AG04449 (cell line): Measurements from ENCODE around the gene UNC79.

ENCODE experiments used
- CTCF ChIA-PET: fragments of 350-600 bp; formaldehyde crosslinking; extraction: SDS; loops from one replicate; lab custom pipeline; 2021; ENCODE audit warnings: antibody characterized with exemption; lab: Yijun Ruan, JAX
- POLR2A ChIA-PET: fragments of 400-600, 350-600 bp; formaldehyde crosslinking; extraction: SDS; loops from one replicate; lab custom pipeline; 2020; ENCODE audit warnings: antibody characterized with exemption, inconsistent platforms; lab: Yijun Ruan, JAX
- DNase-seq: peaks from one replicate; pipeline ENCODE4 v3.0.0-alpha.2; 2010; ENCODE audit warnings: low read depth, low spot score
- H3K4me3 ChIP-seq: 2 replicates; pipeline ENCODE4 v1.5.1; 2011; ENCODE audit warnings: low read depth, mild to moderate bottlenecking, control low read depth, low read length
- CTCF ChIP-seq: IDR thresholded peaks from one replicate; pipeline ENCODE4 v1.5.1; 2011; ENCODE audit warnings: mild to moderate bottlenecking, moderate library complexity, low read length, control low read depth, inconsistent platforms; ENCODE audit not compliant: insufficient read depth; ENCODE audit errors: missing control alignments

The UNC79 gene

DNA sequence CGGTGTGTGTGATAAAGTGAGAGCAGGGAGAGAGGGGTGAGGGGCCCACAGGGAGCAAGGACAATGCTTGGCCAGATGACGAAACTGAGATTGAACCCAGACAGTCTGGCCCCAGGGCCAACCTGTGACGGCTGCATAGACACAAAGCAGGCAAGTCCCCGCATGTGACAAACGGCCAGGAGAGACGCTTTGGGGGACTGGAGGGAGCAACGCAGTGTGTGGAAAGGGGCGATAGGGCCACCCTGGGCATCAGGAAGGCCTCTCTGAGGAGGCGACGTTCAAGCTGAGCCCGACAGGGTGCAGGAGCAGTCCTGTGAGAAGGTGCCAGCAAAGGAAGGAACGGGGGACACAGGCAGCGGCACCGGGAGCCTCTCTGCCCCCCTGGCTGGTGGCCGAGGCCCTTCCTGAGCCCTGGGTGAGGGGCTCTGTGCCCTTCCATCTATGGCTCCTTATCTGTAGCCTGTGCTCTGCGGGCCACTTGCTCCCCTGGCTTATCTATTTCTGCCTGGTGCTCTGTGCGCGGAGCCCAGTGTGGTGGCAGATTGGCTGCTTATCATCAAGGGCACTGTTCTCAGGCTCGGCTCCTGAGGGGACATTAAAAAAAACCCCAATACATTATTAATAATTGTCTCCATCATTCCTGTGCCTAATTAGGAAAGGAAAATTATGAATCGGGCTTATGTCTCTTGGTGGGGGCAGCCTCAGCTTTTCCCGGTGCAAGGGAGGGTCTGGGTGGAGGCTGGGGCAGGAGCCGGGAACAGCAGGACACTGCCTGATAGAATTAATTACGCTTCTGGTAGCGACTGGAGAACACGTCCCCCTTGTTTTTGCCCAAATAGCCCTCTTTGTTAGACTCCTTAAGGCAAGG is 317.7 kb downstream of the UNC79 start:
- ChIA-PET POLR2A (no interaction called here), CTCF (no interaction called here)
- H3K4me3 ChIP-seq: no peak overlapping the region
- TF ChIP-seq CTCF: no peak
- DNase-seq: no peak

DNA sequence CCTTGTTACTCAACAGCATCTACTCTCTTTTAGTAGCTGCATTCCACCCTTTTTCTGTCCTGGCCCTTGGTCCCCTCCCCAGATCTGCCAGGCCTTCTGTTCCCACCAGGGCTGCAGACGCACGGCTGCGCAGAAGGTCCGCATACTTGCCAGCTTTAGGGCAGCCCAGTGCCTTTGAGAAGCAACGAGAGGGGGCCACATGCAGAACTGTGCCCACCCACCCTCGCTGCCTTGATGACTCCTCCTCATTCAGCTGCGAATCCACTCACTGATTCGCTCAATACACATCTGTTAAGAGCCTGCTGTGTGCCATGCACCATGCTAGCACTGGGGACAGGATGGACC is 318.3 kb downstream of the UNC79 start:
- no peak for TF ChIP-seq CTCF
- DNase-seq: no peak
- H3K4me3 ChIP-seq: no peak overlapping the region
- POLR2A ChIA-PET: no interaction called here
- CTCF ChIA-PET: no interaction called here

- no peak overlapping the region for H3K4me3 ChIP-seq
- TF ChIP-seq CTCF: no peak
- ChIA-PET POLR2A (no interaction called here), CTCF (no interaction called here)
- DNase-seq: no peak
Measured at GRCh38 chr14:93751946-93752655, 321.4 kb downstream of the UNC79 start.

DNA sequence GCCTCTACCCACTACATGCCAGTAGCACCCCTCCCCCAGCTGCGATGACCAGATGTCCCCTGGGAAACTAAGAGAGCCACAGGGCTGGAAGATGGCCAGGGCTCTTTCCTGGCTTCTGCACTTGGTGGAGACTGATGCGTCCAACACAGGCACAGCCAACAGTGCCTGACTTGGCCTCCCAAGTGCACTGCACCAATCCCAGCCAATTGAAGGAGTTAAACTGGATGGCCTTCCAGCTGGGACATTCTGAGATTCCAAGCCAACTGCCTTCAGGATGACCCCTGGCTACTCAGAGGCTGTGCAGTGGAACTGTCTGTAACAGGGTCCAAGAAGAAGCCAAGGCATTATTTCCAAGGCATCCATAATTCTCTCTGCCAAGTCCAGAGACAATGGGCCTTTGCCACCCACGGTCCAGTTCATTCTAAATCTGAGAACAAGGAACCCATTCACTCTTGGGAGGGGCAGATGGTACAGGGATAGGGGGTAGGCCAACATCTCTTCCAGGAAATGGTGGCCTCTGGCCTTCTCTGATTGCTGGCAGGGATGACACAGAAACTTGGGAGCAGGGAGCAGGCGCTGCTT is 322.3 kb downstream of the UNC79 start:
- ChIA-PET POLR2A (no interaction called here), CTCF (no interaction called here)
- no peak for DNase-seq
- H3K4me3 ChIP-seq: no peak overlapping the region
- no peak for TF ChIP-seq CTCF

GRCh38 chr14:93753647-93754046 is 322.9 kb downstream of the UNC79 start:
- no peak overlapping the region for H3K4me3 ChIP-seq
- no peak for DNase-seq
- ChIA-PET POLR2A (no interaction called here), CTCF (no interaction called here)
- TF ChIP-seq CTCF: no peak

GRCh38 chr14:93757206-93757605 is 326.5 kb downstream of the UNC79 start:
- TF ChIP-seq CTCF: no peak
- POLR2A ChIA-PET: no interaction called here
- CTCF ChIA-PET: no interaction called here
- DNase-seq: no peak
- H3K4me3 ChIP-seq: no peak overlapping the region
